Peyer's patch (tissue), 4 donors: ENCODE measurements around the gene KCNN1.

ENCODE experiments used
- CTCF ChIP-seq, 6 experiments: fragments of 450-650 bp in 4 of 6; fragments of 200-600 bp in 2 of 6; sonication (generic) in 1 of 6; IDR thresholded peaks; one replicate each; pipeline ENCODE4 v1.5.1; 2017 to 2019; ENCODE audit warnings: antibody characterized with exemption in 6 of 6, mild to moderate bottlenecking in 3 of 6, moderate library complexity in 1 of 6
- POLR2A ChIP-seq, 2 donors: fragments of 450-650 bp; IDR thresholded peaks; one replicate each; pipeline ENCODE4 v1.5.1; 2017; ENCODE audit warnings: antibody characterized with exemption in 2 of 2, mild to moderate bottlenecking in 2 of 2, moderate library complexity in 2 of 2

GRCh38 chr19:18002347-18002850 lies 35.5 kb downstream of the KCNN1 start:
- TF ChIP-seq CTCF (IDR thresholded peaks at IDR 0.05) (no peak), POLR2A (IDR thresholded peaks at IDR 0.05) (no peak)
